ENCODE results near the gene FGR.

The FGR gene

DNA sequence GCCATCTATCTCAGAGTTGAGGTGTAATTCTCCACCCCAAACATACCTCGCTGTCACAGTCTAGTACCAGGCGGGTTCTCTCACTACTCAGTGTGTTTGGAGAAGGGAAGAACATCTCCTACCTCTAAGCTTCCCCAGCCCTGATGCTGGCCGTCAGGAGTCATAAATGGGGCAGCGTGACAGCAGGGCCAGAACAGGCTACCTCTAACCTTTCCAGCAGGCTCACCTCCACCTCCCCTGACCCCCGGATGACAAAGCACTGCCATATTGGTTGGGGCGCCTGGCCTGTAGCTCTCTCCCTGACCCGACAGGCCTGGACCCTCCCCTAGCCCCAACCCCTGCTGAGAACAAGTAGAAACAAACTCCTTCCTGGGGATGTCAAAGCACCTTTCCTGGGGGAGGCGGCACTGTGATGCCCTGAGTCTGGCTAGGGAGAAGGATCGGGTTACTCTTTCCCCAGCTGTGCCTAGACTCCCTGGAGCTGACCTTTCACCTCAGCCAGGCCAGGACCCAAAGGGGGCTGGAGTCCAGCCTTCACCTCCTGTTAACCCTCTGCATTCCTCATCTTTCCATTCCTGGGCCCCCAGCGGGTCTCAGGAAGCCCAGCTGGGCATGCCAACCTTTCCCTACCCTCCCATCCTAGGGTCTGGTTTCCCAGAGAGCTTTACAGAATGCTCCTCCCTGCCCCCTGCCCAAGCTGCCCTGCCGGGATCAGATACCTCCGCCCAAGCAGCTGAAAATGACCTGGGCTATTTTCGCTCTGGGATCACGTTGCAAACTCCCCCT, 65.3 kb downstream of the FGR start:
- no peak for DNase-seq (ENCODE audit: extremely low read depth in 1 of 2, low read depth in 1 of 2)

DNA sequence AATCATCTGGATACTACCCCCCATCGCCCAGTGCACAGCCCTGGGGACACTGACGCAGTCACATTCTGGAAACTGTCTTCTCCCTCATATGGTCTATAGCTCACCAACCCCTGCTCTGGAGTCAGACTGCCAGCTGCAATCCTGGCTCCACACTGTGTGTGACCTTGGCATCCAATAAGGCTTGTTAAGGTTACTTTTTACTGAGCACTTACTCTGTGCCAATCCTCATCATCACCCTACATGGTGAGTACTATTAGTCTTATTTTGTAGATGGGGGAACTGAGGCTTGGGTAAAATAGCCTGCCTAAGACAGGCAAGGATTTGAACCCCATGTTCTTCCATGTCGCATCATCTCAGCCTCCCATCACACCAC, 65.9 kb downstream of the FGR start:
- no peak for DNase-seq (ENCODE audit: extremely low read depth in 1 of 2, low read depth in 1 of 2)

- DNase-seq (ENCODE audit: extremely low read depth in 1 of 2, low read depth in 1 of 2): peak; percentile 89 to 92
These were observed 66.5 kb downstream of the FGR start for GRCh38 chr1:27568300-27569087.

DNA sequence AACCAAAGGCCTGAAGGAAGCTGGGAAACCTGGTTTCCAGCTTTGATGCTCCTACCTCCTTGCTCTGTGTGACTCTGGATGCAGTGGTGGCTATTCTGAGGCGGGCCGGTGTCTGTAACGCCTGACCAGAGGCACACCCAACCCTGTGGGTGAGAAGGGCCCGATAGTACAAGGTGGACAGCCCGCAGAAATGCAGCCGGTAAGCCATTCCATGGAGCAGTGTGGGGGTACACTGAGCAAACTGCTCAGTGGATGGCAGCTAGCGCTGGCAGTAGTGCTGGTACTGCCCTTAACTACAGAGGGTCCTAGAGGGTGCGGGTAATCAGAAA, 67.0 kb downstream of the FGR start:
- DNase-seq (ENCODE audit: extremely low read depth in 1 of 2, low read depth in 1 of 2): no peak

DNA sequence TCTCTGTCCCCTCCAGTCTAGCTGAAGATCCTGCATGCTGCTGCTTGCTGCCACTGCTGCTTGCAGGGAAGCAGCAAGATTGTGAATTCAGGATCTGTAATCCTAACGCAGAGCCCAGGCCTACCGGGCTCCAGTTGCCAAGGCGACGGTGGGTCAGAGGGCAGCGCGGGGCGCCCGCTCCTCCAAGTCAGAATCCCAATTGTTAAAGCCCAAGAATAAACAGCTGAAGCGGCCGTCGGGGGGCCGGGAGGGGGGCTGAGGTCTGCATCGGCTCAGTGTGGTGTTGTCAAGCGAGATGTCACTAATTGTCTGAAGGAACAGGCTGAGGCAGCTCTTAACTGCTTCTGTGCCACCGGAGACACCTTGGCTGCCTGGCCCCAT, 67.8 kb downstream of the FGR start:
- no peak for DNase-seq (ENCODE audit: extremely low read depth in 1 of 2, low read depth in 1 of 2)

GRCh38 chr1:27566462-27567145, 68.4 kb downstream of the FGR start:
- DNase-seq (ENCODE audit: extremely low read depth in 1 of 2, low read depth in 1 of 2): no peak

- DNase-seq (ENCODE audit: extremely low read depth in 1 of 2, low read depth in 1 of 2): no peak
These were observed 70.0 kb downstream of the FGR start for GRCh38 chr1:27564710-27565649.

- no peak for DNase-seq (ENCODE audit: extremely low read depth in 1 of 2, low read depth in 1 of 2)
These were observed 71.2 kb downstream of the FGR start for GRCh38 chr1:27563591-27564471.

GRCh38 chr1:27563341-27563590, 71.7 kb downstream of the FGR start:
- no peak for DNase-seq (ENCODE audit: extremely low read depth in 1 of 2, low read depth in 1 of 2)

GRCh38 chr1:27562534-27563340, 72.2 kb downstream of the FGR start:
- no peak for DNase-seq (ENCODE audit: extremely low read depth in 1 of 2, low read depth in 1 of 2)
